GM06990 (cell line): Measurements from ENCODE around the gene RBP7.

Source experiments
- DNase-seq: peaks from one replicate; pipeline ENCODE4 v3.0.0-alpha.2; 2011; ENCODE audit not compliant: insufficient read length; ENCODE audit errors: extremely low read depth
- H3K27me3 ChIP-seq: replicated peaks from 2 replicates; pipeline ENCODE4 v1.6.0; 2011; ENCODE audit warnings: low read length; ENCODE audit not compliant: control insufficient read depth, insufficient read depth
- H3K36me3 ChIP-seq: 2 replicates; pipeline ENCODE4 v1.5.1; 2011; ENCODE audit warnings: low read length; ENCODE audit not compliant: control insufficient read depth, insufficient read depth
- H3K4me3 ChIP-seq: replicated peaks from 2 replicates; pipeline ENCODE4 v1.5.1; 2011; ENCODE audit warnings: low read depth, mild to moderate bottlenecking, control low read depth, low read length
- TF ChIP-seq, protein P1 (sequence below): IDR thresholded peaks from 2 replicates; pipeline ENCODE4 v1.5.1; 2011; ENCODE audit warnings: low read length, control low read depth, mild to moderate bottlenecking, inconsistent platforms; ENCODE audit not compliant: insufficient read depth, poor library complexity, severe bottlenecking

The RBP7 gene

DNA sequence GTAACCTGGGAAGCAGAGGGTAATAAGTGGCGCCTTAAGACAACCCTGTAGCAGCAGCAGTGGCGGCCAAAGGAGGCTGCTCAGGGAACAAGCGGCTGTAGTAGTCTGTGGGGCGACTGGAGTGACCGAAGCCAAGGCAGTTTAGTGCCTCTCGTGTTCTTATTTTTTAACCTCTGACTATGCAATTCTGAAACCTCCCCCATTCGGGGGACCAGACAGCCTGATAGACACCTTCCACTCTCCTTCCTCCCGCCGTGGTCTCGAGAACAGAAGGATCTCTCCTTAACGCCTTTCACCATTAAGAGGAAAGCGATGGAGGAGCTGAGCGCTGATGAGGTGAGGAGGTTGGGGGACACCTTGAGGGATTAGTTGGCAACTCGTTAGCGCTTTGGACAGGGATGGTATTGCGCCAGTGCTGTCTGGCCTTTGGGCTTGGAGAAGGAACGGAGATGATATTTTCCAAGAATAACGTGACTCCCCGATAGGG lies 36.4 kb downstream of the RBP7 start:
- TF ChIP-seq, protein P1, sequence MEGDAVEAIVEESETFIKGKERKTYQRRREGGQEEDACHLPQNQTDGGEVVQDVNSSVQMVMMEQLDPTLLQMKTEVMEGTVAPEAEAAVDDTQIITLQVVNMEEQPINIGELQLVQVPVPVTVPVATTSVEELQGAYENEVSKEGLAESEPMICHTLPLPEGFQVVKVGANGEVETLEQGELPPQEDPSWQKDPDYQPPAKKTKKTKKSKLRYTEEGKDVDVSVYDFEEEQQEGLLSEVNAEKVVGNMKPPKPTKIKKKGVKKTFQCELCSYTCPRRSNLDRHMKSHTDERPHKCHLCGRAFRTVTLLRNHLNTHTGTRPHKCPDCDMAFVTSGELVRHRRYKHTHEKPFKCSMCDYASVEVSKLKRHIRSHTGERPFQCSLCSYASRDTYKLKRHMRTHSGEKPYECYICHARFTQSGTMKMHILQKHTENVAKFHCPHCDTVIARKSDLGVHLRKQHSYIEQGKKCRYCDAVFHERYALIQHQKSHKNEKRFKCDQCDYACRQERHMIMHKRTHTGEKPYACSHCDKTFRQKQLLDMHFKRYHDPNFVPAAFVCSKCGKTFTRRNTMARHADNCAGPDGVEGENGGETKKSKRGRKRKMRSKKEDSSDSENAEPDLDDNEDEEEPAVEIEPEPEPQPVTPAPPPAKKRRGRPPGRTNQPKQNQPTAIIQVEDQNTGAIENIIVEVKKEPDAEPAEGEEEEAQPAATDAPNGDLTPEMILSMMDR, result no peak
- no peak for DNase-seq
- Histone ChIP-seq H3K27me3 (no peaks in the 10 kb centered on the region), H3K36me3 (peaks cover 1% of the 10 kb centered on the region; the same call in 1 of the 2 replicates), H3K4me3 (peak overlapping the region; percentile 98)

DNA sequence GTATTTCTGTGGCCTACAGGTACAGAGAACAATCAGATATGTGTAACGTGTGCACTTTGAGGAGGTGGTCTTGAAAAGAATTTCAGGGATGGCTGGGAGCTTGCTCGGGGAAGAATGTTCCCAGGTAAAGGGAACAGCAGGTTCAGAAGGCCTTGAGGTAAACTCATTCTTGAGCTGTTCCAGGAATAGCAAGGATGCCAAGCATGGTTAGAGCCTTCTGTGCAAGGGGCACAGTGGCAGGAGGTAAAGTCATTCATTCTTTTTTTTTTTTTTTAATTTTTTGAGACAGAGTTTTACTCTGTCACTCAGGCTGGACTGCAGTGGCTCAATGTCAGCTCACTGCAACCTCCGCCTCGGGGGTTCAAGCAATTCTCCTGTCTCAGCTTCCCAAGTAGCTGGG lies 45.7 kb downstream of the RBP7 start:
- DNase-seq, result no peak
- H3K4me3 ChIP-seq, result no peak overlapping the region
- TF ChIP-seq, protein P1, result no peak
- no peaks in the 10 kb centered on the region for H3K27me3 ChIP-seq
- H3K36me3 ChIP-seq, result no peaks in the 10 kb centered on the region; the same call in 1 of the 2 replicates

DNA sequence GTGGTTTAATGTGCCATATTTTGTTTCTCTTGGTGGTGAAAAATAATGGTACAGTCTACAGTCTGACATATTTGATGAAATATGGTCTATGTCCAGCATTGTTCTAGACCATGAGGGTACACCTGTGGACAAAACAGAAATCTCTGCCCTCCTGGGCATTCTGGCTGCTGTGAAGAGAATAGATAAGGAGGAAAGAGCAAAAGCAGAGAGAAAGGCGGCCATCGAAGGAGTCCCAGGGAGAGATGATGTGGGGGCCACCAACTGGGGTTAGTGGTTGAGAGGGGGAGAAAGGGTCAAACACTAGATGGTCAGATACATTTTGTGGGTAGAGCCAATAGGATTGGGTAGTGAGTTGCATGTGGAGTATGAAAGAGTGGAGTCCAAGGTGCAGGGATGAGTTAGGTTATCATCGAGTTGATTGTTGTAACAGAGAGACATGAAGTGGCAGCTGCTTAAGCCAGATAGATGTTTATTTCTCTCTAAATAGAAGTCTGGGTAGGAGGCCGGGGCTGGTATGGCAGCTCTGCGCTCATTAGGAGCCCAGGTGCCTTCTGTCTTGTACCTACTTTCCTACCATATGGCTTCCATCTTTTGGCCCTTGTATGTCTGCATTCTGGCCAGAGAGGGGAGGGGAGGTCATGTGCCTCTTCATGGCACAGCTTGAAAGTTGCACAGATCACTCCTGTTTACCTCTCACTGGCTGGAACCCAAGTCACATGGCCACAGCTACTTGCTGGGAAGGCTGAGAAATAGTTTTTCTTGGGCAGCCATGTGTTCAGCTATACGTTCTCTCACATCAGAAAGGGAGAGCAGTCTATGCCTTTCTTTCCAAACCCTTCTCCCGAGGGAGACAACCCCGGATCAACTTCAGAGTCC lies 48.7 kb downstream of the RBP7 start:
- no peaks in the 10 kb centered on the region for H3K27me3 ChIP-seq
- no peak overlapping the region for H3K4me3 ChIP-seq
- no peak for DNase-seq
- TF ChIP-seq, protein P1, result no peak
- no peaks in the 10 kb centered on the region; the same call in none of the 2 replicates for H3K36me3 ChIP-seq

DNA sequence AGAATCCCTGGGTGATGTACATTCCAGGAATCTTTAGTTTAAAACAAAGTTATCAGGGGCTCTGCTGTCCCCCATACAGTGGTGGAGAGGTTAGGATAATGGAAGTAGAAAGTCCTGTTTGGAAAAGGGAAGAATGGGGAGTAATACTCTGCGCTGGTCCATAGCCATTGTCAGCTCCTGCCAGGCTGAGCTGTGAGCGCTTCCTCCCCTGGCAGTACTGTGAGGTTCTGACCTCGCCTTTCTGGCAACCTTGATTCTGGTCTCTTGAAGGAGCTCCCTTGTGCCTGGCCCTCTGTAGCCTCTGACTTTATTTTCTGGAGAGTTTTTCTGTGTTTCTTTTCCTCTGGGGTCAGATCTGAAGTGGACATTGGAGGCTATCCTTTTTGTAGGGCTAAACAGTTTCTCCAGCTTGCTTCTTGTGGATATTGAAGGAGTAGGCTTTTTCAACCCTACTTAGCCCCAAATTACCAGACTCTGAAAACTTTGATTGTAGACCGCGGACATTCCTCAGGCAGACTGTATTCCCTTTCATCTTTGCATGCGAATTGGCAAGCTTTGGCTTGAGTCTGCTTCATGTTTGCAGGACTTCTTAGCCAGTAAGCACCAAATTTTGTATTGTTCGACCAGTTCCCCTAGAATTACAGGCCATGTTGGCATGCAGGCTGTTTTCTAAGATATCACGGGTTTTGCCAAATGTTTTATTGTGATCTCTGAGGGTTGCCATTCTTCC lies 49.5 kb downstream of the RBP7 start:
- Histone ChIP-seq H3K36me3 (no peaks in the 10 kb centered on the region; the same call in none of the 2 replicates), H3K27me3 (no peaks in the 10 kb centered on the region), H3K4me3 (no peak overlapping the region)
- DNase-seq, result no peak
- TF ChIP-seq, protein P1, result no peak

DNA sequence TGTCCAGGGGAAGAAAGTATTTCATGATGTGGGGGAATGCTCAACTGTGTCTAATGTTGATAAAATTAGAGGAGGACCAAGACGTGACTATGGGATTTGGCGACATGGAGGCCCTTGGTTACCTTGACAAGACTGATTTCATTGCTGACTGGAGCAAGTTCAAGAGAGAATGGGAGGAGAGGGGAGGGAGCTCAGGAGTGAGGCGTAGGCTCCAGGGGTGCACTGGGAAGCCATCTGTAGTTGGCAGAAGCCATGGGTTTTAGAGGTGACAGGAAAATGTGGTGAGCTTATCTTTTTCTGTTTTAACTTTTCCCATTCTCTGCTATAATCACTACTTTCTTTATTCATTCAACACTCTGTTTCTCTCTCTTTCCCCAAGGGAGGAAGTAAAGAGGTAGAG lies 51.6 kb downstream of the RBP7 start:
- TF ChIP-seq, protein P1, result no peak
- no peak for DNase-seq
- H3K27me3 ChIP-seq, result no peaks in the 10 kb centered on the region
- H3K4me3 ChIP-seq, result no peak overlapping the region
- H3K36me3 ChIP-seq, result no peaks in the 10 kb centered on the region; the same call in none of the 2 replicates
